Measurements from ENCODE around the gene ROBO1. TPM values are rescaled to one million over a fixed set of nuclear protein-coding genes. Genes with fewer than 3 reads are reported as not detected.

Gene ROBO1
- total and polyA plus RNA-seq, 2 of the 13 experiments (the other 11 are each of a cell fraction or from before 2014, with no cell fraction given): 52.2 to 71.0 TPM

DNA sequence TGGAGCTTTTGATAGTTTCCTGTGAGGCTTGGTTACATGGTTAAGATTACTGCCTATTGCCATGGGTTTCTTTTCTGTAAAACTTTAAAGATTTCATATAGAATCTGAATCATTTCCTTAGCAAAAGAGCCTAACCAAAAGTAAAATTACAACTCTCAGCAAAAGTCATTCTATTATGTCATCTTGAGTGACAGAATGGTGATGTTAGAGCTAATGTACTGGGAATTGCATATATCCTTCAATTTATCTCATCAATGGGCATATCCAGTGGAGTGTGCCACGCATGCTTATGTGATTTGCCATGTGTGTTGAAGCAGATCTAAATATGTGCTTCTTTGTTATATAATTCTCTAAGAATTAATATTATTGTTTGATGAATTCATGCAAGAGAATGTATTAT, 212.1 kb downstream of the ROBO1 start:
- Histone ChIP-seq H3K4me2 (ENCODE audit: low read depth, low read length) (no peak overlapping the region), H2AFZ (ENCODE audit: low read length) (no peak overlapping the region), H3K27me3 (ENCODE audit: control insufficient read depth in 1 of 2, insufficient read depth in 2 of 2, low read length in 2 of 2) (no peaks in the 10 kb centered on the region), H3K27ac (ENCODE audit: extremely low read length, insufficient read depth, low read length) (no peak overlapping the region), H4K20me1 (ENCODE audit: insufficient read depth, low read length) (no peaks in the 10 kb centered on the region), H3K9me3 (ENCODE audit: low read length) (no peaks in the 10 kb centered on the region), H3K36me3 (replicated peaks in 1 of 2; ENCODE audit: control insufficient read depth in 1 of 2, insufficient read depth in 2 of 2, low read length in 2 of 2) (no peaks in the 10 kb centered on the region), H3K79me2 (ENCODE audit: insufficient read depth, low read length) (no peaks in the 10 kb centered on the region), H3K4me3 (replicated peaks in 1 of 3; ENCODE audit: insufficient read depth in 1 of 3, low read depth in 2 of 3, low read length in 3 of 3) (no peak overlapping the region), H3K4me1 (ENCODE audit: insufficient read depth, low read length) (no peaks in the 10 kb centered on the region), H3K9ac (ENCODE audit: insufficient read depth, low read depth, low read length) (no peak overlapping the region)
- TF ChIP-seq SRF (IDR thresholded peaks at IDR 0.05; ENCODE audit: low read depth, low read length): no peak
- no peak for TF ChIP-seq SAP130 (CRISPR knock-in tag; IDR thresholded peaks at IDR 0.05; ENCODE audit: low read depth)
- no peak for TF ChIP-seq KDM5A (IDR thresholded peaks at IDR 0.05; ENCODE audit: borderline replicate concordance, low read length)
- no peak for TF ChIP-seq ZNF652 (CRISPR knock-in tag; IDR thresholded peaks at IDR 0.05; ENCODE audit: borderline replicate concordance, low read depth)
- TF ChIP-seq SP4 (CRISPR knock-in tag; IDR thresholded peaks at IDR 0.05): no peak
- TF ChIP-seq ARID2 (CRISPR knock-in tag; IDR thresholded peaks at IDR 0.05; ENCODE audit: borderline replicate concordance): no peak
- TF ChIP-seq ZNF879 (CRISPR knock-in tag; IDR thresholded peaks at IDR 0.05): no peak
- no peak for TF ChIP-seq TGIF2 (CRISPR knock-in tag; IDR thresholded peaks at IDR 0.05)
- TF ChIP-seq ZNF775 (CRISPR knock-in tag; IDR thresholded peaks at IDR 0.05; ENCODE audit: borderline replicate concordance): no peak
- TF ChIP-seq, protein P1, sequence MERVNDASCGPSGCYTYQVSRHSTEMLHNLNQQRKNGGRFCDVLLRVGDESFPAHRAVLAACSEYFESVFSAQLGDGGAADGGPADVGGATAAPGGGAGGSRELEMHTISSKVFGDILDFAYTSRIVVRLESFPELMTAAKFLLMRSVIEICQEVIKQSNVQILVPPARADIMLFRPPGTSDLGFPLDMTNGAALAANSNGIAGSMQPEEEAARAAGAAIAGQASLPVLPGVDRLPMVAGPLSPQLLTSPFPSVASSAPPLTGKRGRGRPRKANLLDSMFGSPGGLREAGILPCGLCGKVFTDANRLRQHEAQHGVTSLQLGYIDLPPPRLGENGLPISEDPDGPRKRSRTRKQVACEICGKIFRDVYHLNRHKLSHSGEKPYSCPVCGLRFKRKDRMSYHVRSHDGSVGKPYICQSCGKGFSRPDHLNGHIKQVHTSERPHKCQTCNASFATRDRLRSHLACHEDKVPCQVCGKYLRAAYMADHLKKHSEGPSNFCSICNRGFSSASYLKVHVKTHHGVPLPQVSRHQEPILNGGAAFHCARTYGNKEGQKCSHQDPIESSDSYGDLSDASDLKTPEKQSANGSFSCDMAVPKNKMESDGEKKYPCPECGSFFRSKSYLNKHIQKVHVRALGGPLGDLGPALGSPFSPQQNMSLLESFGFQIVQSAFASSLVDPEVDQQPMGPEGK (CRISPR knock-in tag; IDR thresholded peaks at IDR 0.05): no peak
- no peak for TF ChIP-seq GTF3A (CRISPR knock-in tag; conservative IDR thresholded peaks at IDR 0.05)
- no peak for TF ChIP-seq ZSCAN22 (CRISPR knock-in tag; IDR thresholded peaks at IDR 0.05)
- TF ChIP-seq EHMT2 (IDR thresholded peaks at IDR 0.05; ENCODE audit: borderline replicate concordance, low read depth, low read length): no peak
- TF ChIP-seq TCF7 (IDR thresholded peaks at IDR 0.05; ENCODE audit: low read depth): no peak
- no peak for TF ChIP-seq CHD4 (IDR thresholded peaks at IDR 0.05; ENCODE audit: borderline replicate concordance, low read length)
- TF ChIP-seq, protein P2, sequence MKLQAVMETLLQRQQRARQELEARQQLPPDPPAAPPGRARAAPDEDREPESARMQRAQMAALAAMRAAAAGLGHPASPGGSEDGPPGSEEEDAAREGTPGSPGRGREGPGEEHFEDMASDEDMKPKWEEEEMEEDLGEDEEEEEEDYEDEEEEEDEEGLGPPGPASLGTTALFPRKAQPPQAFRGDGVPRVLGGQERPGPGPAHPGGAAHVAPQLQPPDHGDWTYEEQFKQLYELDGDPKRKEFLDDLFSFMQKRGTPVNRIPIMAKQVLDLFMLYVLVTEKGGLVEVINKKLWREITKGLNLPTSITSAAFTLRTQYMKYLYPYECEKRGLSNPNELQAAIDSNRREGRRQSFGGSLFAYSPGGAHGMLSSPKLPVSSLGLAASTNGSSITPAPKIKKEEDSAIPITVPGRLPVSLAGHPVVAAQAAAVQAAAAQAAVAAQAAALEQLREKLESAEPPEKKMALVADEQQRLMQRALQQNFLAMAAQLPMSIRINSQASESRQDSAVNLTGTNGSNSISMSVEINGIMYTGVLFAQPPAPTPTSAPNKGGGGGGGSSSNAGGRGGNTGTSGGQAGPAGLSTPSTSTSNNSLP (IDR thresholded peaks at IDR 0.05; ENCODE audit: low read depth, low read length): no peak
- no TSS peak for BruUV-seq (replicated peaks)
- ChIA-PET CTCF (ENCODE audit: low intra/inter-chr PET ratio, low total read pairs) (no interaction called here), POLR2A (no interaction called here)
- intact Hi-C loops (cut with micrococcal nuclease; ENCODE audit: unreplicated experiment): no loop called here
- no peak for ATAC-seq
- in situ Hi-C loops (cut with HindIII; ENCODE audit: extremely low pct_ligation_motif_present, low pct_unique_long_range_greater_than_20kb): no loop called here
- DNase-seq (ENCODE audit: low spot score): no peak
- FAIRE-seq: no peak
- WGBS (ENCODE audit: low lambda C conversion rate): 5% methylated on average over 1 of the region's 1 CpG
